ENCODE data around the gene LRGUK.

DNA sequence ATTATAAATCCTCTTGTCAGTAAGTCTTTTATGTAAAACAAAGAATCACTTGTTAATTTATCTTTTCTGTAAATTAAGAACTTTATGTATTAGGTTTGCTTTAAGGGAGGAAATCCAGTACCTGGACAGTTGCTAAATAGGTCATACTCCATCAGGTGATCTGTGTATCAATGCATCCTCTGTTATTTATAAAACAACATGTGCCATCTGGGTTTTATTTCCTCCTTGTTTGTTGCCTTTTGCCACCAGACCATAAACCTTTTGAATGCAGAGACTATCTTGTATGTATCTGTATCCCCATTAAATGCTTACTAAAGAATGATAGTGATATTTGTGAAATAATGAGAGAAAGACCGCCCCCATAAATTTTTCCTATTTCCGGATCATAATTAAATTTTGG is 119.6 kb downstream of the LRGUK start:
- TF ChIP-seq POLR2A (IDR thresholded peaks at IDR 0.05) (no peak), POLR2AphosphoS5 (IDR thresholded peaks at IDR 0.05) (no peak)

Data from spleen (tissue), 3 donors.